ENCODE results near the gene PTH1R.

Gene PTH1R

DNA sequence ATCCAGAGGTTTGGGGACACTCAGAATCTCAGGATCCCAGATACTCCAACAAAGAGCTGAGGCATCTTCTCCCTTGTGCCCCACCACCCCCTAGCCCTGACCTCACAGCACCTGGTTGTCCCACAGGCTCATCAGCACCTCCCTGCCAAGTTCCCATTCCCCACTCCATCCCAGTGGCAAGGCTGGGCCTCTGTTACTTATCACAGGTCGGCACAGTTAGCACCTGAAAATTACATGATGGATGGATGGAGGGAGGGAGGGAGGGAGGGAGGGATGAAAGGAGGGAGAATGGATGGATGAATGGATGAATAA is 27.1 kb upstream of the PTH1R start:
- DNase-seq, result no peak

DNA sequence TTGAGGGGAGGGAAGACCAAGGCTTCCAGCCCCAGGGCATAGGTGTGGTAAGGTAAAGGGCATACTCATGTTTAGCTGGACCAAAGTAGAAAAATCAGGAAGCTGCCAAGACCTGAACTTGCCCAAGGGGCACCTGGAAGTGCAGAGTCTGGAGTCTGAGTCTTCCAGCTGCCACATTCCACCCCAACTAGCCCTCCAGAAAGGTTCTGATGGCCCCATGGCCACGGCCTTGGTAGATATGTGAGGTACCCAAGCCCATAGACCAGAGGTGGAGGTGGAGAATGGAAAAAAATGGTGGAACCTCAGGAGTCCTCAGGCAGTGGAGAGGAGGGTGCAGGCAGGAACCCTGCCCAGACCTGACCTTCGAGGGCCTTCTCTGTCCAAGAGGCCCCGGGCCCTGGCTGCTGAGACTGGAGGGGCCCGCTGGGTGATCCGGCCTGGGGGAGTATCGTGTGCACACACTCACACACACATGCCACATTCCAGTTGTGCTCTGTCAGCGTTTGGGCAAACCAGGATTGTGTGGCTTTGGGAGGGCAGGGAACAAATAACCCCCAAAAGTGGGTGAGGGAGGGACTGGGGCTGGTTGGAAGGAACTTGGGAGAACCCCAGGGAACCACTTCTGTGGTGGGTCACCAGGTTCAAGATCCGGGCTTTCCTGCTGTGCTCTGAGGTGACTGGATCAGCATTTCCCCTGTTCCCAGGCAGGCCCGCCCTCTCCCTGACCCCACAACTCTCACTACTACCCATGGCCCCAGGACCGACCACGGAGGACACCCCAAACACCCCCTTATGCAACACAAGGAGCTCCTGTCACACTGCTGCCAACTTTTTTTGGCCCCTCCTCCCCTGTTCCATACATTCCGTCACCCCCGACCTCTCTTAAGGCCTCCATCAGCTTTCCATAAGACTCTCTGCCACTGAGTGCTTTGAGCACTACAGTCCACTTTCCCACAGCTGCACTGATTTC is 25.9 kb upstream of the PTH1R start:
- no peak for DNase-seq

DNA sequence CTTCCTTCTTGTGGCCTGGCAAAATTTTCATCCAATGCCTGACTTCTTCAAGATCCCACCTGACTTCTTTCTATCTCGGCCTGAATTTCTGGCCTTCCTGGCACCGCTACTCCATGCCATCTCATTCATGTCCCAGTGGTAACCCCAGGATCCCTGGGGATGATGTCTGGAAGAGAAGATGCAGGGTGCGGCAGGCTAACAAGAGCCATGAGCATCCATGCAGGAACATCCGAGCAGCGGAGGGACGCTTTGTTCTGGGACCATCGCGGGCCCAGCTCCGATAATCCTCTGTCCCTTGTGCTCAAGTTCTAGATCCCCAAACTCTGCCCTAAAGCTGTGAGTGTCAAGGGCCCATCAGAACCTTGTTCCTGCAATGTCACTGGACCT is 25.2 kb upstream of the PTH1R start:
- DNase-seq, result no peak

DNA sequence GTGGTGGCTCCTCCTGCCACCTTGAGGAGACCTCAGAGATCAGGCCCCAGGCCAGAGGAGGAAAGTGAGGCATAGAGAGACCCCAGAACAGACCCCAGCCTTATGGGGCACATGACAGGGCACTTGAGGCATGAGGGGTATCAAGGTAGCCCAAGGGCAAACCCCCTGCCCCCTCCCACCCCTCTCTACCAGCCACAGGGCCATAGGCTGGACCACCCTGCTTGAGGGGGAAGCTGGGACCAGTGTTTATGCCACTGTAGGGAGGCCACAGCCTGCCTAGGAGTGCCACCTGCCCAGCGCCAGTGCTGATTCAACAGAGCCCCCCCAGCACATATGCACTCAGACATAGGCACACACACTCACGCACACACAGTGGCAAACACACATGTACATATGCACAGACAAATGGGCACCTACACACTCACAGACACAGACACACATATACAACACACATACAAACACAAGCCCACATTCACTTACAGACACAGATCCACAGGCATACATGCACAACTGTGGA is 24.6 kb upstream of the PTH1R start:
- no peak for DNase-seq

DNA sequence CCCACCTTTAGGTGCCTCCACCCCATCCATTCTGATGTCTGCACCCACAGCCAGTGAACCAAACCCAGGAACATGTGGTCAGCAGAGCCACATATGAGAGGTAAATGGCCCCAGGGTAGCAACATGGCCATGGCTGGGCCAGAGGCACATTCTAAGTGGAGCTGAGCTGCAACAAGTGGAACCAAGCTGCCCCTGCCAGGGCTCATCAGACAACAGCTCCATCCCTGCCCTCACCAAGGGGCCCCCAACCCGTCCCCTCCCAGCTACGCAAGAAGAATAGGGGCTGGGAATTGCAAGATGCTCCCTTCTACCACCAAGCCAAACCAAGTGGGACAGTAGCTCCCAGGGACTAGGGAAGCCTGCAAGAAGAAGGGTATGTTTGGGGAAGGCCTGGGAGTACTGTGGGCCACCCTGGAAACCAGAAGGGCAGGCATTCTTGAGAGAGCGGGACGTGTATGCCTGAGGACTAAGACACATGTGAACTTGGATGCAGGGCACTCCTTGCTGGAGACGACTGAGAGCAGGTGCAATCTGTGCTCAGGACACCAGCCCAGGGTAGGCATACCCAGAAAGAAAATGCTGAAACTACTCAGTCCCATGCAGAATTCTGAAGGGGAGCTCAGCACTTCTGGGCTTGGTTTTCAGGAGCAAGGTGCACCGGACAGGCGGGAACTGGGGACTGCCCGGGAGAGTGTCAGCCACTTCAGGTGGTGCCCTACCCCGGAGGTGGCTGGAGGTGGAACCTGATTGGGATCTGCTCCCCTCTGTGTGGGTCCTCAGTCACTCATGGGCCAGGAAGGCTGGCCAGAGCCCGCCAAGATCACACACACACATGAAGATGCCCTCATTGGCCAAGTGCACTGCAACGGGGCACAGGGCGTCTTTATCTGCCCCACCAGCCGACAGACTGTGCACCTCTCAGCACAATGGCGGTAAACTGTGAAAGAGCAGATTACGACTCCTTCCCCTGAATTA is 23.8 kb upstream of the PTH1R start:
- DNase-seq, result no peak

DNA sequence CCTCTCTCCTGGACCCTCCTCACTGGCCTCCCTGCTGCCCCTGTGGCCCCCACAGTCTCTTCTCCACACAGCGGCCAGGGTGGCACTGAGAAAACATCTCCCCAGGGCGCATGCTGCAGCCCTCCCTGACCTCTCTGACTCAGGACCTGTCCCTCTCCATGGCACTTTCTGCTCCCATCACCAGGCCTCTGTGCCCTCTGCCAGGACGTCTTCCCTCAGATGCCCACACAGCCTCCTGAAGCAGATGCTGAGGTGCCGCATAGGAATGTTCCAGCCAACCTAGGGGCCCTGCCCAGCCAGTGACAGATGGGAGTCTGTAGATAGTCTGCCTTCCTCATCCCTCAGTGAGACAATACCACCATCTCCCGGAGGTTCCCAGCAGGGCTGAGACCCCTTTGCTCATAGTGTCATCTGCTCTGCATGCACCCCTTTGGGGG is 22.9 kb upstream of the PTH1R start:
- DNase-seq, result no peak

DNA sequence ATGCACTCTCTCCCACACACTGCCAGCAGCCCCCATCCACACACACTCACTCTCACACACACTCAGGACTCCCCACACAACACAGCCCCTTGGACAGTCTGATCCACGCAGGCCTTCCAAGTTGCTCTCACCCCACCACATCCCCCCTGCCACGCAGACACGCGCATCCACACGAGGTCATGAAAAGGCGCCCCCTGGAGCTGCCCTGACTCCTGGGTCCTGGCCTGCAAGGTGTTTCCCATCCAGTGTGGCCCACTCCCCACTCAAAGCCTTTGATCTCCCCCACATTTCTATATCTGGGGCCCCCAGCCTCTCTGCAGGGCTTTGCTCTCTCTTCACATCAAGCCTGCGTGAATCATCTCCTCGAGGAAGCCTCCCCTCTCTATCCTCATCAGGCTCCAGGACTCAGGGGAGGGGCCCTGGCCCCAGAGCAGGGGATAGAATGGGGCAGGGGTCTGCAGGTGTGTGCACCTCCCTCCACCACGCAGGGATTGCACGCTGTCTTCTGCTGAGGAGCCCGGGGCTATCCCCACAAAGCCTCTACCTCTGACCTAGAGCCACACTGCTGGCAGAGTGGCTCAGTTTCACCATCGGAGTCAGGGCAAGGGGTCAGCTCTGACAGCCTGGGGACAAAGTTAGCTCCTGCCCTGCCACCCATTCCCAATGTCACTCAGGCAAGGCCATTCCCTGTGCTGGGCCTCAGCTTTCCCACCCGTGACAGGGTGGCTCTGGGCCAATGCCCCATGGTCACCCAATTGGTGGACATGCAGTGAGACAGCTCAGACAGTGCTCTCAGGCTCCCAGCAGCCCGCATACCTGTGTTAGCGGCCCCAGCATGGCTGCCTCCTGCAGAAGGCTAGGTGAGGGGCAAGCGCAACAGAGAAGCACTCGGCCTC is 20.7 kb upstream of the PTH1R start:
- no peak for DNase-seq

DNA sequence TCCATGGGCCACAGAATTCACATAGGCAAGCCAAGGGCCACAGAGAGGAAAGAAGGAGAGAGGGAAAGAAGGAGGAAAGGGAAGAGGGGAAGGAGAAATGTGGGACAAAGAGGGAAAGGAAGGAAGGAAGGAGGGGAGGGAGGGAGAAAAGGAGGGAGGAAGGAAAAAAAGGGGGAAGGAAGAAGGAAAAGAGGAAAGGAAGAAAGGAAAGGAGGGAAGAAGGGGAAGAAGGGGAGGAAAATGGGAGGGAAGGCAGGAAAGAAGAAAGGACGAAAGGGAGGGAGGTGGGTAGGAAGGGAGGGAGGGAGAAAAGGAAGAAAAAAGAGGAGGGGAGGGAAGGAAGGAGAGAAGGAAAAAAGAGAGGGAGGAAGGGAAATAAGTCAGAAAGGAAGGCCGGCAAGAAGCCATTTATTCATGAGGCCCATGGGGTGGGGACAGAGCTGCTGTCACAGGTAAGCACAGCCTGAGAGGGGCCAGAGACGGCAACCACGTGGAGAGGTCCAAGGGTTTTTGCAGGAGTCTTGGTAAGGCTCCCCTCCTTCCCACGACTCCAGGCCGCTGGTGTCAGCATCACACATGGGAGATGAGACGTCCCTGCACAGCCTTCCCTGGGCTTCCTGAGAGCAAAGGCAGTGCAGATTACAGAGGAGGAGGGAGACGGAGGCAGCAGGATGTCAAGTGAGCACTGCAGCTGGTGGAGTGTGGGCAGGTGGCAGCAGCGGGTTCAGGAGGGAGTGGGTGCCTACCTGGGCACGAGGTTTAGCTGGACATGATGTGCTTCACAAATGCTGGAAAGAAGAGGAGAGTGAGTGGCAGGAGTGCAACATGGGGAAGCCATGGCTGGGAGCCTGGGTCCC is 19.8 kb upstream of the PTH1R start:
- DNase-seq, result no peak

DNA sequence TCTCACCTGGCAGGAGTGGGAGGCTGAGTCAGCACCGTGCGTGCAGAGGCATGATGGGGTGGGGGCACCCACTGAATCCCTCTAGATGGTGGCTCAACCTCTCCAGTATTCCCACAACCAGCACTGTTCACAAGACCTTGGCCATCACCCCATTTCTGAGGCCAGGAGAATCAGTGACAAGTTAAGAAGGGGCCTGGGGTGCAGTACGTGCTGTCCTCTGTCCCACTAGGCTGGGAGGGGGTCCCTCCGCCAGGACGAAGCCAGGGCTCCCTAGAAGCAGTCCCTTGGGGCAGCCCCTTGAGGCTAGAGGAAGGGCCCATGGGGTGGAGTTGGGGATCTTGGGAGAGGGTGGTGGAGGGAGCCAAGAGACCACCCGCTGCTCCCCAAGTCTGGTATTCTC is 19.1 kb upstream of the PTH1R start:
- DNase-seq, result no peak

DNA sequence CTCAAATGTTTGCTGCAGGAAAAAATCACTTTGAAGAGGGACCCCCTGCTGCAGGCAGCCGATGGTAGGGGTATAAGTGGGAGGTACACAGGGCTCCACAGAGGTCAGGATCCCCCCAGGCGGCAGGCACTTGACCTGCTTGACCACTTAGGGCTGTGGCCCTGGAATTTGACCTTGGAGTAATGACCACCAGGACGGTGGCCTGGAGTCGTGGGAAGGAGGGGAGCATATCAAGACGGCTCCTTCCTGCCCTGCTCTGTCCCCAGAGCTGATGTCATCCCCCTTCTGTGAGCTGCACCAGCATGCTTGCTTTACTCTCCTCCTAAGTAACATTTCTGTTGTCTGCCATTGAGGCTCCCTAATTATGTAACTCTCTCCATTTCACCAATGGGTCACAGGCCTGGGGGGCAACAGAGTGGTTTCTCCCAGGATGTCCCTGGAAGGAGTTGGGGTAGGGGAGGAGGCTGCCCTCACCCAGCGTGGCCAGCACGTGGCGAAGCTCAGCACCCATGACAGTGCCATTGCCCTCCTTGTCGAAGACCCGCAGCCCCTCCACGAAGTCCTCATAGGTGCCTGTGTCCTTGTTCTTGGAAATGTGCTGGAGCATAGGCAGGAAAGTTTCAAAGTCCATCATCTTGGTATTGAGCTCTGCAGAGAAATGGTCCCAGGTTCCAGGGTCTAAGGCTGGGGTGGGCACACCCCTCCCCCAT is 18.4 kb upstream of the PTH1R start:
- no peak for DNase-seq

DNA sequence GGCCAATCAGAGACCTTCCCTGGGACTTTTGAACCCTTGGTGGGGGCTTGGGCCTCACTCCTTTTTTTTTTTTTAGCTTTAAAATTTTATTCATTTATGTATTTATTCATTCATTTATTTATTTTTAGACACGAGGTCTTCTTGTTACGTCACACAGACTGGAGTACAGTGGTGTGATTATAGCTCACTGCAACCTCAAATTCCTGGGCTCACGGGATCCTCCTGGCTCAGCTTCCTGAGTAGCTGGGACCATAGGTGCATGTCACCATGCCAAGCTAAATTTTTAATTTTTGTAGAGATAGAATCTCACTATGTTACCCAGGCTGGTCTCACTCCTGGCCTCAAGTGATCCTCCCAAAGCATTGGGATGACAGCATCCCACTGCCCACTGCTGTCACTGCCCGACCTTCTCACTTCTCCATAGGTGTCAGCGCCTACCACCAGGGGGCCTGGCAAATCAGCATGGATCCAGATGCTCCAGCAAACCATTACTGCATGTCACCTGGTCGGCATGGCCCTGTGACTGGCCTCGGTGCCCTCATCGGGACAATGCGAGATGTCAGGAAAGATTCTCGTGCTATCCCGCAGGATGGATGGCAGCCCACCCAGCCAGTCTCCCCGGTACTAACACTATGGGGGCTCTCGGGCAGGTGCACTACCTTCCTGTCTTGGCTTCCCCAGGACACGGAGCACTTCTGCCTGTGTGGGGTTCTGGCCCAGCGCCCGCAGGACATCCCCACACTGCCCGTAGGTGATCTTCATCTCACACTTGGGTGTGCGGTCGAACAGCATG is 17.3 kb upstream of the PTH1R start:
- DNase-seq, result no peak

DNA sequence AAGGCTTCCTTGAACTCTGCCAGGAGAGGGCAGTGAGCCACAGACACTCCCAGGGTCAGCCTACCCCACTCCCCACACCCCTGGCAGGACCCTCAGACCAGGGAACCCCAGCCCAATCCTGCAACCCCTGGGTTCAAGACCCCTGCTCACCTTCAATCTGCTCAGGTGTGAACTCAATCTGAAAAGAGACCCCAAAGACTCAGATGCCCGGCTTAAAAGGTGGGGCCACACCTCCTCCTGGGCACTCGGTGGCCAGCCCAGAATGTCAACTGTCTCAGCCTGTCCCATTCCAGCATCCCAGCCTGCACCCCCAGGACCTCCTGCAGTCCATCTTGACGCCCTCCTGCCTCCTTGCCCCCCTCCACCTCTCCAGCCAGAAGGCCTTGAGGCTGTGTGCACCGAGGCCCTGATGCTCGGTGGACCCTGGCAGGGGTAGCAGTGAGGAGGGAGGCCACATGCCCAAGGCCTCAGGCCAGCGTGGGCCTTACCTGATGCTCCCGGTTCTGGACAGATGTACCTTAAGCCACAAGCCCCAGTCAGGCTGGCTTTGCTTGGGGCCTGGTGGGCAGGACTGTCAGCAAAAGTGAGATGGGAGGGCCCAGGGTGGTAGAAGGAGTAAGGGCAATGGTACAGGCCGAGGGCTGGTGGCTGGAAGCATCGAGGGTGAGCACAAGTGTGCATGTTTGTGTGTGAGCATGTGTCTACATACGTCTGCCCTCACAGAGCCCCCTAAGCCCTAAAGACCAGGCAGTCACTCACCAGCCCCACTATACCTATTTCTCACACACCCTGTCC is 16.5 kb upstream of the PTH1R start:
- no peak for DNase-seq

DNA sequence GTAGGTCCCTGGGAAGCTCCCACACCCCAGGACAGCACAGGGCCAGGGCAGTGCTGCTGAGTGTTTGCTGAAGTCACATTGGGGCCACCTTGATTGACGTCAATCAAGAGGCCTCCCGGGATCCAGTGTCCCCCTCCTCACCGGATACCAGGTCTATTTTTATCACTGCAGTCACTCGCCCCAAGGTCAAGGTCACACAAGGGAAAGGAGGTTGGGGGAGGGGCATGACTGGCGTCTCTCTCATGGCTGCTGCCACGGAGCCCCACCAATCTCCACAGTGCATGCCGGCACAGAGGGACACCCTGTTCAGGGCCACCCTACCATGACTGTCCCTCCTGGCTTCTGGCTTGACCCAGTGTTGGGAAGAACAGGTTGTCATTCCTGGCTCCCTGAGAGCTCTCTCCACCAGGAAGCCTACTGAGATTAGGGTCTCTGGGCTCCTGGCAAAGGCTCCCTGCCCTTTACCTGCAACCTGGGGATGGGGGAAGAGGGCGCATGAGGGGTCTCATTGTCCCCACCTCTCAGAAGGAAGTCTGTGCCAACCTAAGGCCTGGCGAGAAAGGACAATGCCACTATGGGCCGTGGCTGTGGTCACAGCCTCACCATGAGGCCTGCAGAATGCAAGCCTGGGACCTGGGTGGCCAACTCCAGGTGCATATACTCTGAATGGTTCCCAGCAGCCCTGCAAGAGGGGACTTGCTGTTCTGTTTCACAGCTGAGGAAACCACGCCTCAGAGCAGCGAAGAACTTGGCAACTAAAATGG is 15.7 kb upstream of the PTH1R start:
- DNase-seq, result no peak

DNA sequence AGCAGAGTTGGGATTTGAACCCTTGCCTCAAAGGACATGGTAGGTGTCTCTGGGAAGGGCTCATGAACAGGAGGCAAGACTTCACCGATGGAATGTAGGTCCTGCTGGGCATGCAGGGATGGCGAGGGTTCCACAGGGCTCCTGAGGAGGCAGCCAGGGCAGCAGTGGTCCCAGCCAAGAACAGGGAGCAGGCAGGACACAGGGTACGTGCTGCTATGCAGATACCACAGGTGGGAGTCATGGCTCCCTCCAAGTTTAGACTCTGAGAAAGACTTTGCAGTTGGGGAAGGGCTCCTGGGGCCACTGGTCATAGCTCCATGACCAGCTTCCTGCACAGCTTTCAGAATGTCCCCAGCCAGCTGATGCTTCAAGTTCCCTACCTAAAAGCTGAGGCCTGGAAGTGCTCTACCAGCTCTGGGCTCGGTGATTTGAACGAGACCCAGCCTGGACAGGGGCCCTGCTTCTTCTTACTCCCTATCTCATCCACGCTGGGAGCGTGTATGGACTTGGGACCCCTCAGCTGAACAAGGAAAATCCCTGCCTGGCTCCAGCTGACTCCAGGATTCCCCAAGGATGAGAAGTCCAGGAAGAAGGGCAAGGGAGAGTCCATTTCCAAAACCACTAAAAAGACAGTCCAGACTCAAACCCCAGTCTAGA is 15.0 kb upstream of the PTH1R start:
- no peak for DNase-seq

DNA sequence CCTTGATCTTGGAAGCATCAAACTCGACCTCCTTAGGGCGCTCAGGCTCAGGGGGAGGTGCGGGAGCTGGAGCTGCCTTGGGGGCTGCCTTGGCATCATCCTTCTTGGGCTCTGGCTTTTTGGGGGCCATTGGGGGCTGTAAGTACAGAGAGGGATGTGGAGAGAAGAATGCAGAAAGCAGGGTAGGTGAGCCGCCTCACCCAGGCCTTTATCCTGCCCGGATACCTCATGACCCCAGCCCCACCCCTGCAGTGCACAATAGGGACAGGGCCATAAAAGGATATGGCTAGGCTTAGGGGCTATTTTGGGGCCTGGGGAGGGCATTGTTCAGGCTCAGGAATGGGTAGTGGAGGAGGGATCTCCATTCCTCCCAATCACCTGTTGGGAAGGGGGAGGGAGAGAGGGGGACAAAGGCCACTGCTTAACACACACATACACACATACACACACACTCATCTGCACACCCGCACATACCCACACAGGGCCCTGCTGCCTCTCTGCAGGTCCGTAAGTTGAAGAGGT is 14.2 kb upstream of the PTH1R start, which contains the start of gene MYL3:
Gene MYL3 (minus strand): TSS at position 184 of the 522 bp plus-strand sequence. CDS start 54 bp downstream, at position 130.
- DNase-seq, result no peak

DNA sequence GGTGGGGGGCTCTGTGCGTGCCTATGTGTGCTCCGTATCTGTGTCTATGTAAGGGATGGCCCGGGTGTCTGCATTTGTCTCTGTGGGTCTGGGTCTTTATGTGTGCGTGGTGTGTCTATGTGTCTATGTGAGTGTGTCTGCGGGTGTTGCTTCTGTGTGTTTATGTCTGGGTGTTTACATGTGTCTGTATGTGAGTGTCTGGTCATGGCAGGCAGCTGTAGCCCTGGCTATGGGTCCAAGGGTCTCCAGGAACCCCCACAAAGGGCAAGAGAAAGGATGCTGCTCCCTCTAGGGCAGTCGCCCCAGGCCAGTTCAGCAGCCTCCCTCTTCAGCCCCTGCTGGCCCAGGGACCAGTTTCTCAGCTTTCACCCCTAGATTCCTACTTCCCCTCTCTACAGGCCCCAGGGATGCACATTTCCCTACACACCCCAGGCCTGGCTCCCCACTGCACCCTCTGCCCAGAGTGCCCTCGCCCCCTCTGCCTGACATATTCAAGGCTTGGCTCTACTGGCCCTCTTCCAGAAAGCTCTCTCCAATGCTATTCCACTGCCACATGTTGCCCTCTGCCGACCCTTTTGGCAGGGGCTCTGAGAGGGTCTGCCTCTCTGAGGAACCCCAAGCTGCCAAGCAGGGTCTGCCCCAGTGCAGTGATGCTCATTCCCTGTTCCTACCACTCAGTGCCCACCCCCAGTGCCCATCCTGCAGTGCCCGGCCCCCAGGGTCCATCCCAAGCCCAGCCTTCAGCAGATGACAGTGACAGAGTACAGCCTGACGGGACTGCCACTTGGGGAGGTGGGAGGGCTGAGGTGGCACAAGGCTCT is 13.2 kb upstream of the PTH1R start:
- no peak for DNase-seq

Data from CD4-positive, alpha-beta T cell treated with Interleukin-12 subunit alpha and Interleukin-12 subunit beta, for 1 hour (primary cell).